GM19238 (cell line): ENCODE measurements around the gene SLC8A1.

Source experiments
- DNase-seq: peaks from one replicate; pipeline ENCODE4 v3.0.0; 2011; ENCODE audit warnings: low spot score; ENCODE audit not compliant: insufficient read length

Gene SLC8A1

GRCh38 chr2:40357667-40358066 is 94.2 kb downstream of the SLC8A1 start:
- DNase-seq = no peak

GRCh38 chr2:40355451-40355850 is 96.4 kb downstream of the SLC8A1 start:
- DNase-seq = no peak

DNA sequence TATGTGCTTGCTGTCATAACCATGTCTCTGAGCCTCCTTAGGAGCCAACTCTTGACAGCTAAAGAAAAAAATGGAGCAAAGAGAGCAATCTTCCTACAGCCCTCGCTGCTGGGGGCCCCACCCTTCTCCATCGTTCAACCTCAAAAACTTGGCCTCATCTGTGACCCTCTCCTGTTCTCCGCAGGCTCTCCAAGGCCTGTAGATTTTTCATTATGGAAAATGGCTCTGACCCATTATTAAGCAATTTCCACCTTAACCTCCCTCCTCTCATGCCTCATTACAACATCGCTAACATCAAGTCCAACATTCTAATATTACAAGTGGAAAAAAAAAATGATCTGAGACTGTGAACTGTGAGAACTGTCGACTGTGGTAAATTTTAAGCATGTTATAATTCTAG is 98.7 kb downstream of the SLC8A1 start:
- DNase-seq = no peak

- DNase-seq = no peak
Observed at GRCh38 chr2:40352703-40353099, 99.2 kb downstream of the SLC8A1 start.

DNA sequence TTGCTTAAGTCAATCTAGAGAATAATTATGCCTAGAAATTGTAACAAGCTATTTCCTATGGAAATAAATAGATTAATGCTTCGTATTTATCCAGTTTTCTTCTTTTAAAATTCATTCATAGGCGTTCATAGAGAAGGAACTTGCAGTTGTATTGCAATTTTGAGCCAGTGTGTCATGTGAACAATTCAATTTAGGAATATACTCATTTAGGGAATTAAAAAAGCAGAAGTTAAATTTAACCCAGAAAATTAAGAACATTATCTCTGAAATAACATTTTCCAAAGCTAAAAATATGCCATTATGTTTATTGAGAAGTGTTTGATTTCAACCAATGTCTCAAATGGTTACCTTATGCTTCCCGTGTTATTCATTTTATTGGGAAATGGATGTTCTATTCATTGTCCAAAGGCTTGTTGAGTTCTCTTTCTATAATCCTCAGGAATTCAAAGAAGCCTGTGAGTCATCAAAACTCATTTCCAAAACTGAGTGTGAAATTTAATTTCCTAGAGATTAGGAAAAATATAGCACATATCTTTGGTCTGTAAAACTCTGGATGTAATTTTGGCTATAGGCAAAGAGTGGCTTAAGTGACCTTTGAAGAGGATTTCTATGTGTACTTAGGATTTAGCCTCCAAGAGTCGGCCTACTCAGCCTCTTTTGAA is 99.7 kb downstream of the SLC8A1 start:
- DNase-seq = no peak

DNA sequence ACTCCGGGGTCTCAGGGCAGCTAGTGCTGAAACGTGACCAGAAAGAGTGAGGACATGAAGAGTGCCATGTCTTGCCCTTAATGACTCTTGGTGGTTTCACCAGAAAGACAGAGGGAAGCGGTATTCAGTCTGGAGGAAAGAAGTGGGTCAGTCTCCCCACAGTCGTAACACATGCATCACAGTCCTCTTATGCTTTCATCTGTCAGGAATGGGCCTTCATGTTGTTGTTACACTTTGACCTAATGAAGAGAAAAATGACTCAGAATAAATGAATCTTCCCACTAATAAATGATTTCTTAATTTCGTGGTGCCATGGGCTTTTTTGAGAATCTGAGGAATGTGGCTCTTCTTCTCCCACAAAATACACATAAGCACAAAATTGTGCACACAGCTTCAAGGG is 103.2 kb downstream of the SLC8A1 start:
- no peak for DNase-seq

DNA sequence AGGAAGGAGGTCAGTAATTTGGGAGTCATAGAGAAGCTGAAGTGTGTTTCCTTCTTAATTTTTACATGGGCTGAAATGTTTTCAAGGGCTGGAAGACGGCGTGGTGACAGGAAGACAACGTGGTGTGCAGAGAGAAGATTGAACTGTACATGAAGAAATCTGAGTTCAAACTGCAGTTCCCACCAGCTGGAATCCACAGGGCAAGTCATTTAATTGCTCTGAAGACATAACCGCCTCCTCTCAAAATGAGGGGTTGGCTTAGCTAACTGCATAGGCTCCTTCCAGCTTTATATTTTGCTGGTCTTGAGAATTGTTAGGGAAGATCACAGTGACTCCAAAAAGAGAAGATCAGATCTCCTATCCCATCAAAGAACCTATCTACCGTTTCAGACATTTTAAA is 103.9 kb downstream of the SLC8A1 start:
- no peak for DNase-seq

DNA sequence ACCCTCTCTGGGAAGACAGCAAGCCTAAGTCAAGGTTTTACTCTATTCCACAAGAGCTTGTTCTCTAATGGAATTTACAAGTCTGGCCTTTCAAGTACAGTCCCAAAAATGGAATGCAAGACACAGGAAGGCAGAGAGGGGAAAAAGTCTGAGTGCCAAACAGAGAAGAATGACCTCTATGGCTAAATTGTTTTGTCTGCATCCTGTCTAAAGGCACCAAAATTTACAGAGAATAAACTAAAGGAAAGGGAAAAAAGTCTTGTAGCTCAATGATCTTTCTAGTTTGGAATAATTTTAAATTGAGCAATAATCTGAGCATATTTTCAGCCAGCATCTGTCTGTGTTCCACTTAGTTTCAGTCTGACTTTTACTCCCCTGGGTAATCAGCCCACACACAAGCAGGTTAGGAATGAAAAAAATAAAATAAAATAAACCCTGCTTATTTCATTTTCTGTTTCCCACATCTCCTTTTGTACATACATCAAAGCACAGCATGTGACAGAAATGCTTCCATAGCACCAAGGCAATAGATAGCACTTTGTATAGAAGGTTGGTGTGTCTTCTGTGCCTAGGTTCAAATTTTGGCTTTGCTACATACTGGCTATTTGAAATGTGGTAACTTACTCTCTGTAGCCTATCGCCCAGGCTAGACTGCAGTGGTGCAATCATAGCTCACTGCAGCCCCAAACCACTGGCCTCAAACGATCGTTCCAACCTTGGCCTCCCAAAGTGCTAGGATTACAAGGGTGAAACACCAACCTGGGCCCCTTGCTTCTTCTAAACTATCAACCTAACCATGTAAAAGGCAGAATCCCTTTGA is 105.1 kb downstream of the SLC8A1 start:
- no peak for DNase-seq

- DNase-seq = no peak
Observed at GRCh38 chr2:40344364-40344763, 107.5 kb downstream of the SLC8A1 start.

GRCh38 chr2:40343902-40344301 is 108.0 kb downstream of the SLC8A1 start:
- no peak for DNase-seq

DNA sequence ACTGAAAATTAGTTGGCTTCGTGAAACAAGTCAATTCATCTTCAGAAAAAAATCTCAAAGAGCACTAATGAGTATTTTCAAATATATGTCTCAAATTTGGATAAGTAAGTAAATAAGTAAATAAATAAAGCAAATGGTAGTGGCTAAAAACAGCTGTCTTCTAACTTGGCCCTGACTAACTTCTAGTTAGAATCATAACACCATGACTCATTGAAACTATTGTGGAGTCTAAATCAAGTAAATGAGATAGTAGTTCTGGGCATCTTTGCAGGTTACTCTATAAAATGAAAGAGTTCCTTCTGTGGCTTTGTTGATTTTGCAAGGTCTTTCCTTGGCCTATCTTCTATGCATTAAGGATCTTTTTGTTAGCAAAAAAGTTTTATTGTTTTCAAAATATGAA is 110.7 kb downstream of the SLC8A1 start:
- DNase-seq = no peak

GRCh38 chr2:40339026-40339425 is 112.9 kb downstream of the SLC8A1 start:
- no peak for DNase-seq

DNA sequence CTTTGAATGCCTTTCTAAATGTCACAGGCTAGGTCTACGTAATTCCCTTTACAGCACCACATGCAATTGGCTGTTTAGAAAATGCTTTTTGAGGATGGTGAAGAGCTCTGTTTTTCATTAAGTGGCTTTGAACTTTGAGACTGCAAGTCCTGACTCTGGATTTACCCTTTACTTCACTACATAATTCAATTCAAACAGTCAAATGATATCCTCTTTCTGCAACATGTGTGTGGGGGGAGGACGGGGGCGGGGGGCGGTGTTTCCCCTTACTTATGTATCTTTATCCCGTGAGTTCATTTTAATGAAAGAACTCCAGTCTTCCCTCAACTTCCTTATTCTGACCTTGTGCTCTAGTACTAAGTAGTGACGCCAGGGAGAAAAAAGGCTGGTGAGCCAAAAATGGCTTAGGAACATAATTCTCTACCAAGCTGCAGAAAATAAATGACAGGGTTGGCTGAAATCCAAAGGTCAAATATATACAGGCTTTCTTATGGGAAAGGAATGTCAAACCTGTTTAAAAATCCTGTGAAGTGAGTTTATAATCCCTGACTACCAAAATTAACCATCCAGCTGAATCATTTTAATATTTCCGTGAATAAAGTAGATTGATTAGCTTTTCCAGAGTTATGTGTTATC is 119.6 kb downstream of the SLC8A1 start:
- DNase-seq = no peak

GRCh38 chr2:40330096-40330495 is 121.8 kb downstream of the SLC8A1 start:
- no peak for DNase-seq

- DNase-seq = no peak
Observed at GRCh38 chr2:40329739-40330030, 122.2 kb downstream of the SLC8A1 start.

DNA sequence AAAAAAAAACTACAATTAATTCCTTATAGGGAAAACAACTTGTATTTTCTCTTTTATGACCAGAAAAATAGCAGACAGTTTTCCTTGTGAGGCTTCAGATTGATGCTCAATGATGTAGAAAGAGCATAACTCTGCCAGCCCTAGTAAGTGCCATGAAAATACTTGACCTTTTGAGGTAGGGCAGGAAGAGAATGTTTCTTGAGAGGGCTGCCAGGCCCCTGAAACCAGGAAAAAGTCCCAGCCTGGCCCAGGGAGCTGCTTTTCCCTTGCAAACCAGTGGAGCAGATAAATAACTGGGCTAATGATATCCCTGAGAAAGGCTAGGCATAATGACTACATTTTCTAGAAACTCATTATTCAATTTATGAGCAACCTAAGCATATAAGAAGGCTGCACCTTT is 126.8 kb downstream of the SLC8A1 start:
- no peak for DNase-seq

DNA sequence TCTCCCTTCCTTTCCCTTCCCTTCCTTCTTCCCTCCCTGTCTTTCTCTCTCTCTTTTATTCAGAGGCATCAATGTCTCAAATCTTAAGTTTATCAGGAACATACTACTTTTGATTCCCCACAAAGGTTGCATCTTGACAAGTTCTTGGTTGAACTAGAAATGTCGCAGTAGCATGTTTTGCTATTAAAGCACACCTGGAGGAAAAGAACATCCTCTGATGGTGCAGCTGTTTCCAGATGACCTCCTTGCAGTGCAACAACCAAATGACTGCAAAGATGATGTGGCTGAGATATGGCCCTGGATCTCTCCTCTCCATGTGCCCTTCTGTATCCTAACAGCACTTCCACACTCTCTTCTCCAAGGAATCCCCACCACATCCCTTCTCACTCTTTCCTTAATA is 127.2 kb downstream of the SLC8A1 start:
- no peak for DNase-seq

DNA sequence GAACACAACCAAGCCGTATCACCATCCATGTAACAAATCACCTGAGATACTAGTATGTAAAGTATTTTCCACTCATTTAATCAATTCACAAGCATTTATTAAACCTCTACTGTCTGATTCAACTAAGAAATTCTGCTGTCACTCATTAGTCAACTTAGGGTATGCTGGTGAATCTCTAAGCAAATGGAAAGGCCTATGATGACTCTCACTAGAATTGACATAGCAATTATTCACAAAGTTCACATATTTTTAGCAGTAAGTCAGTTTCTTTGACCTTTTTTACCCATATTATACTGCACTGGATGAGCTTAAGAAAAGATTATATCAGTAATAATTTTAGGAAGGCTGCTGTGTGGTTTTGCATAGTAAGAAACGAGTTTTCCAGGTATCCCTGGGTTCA is 130.1 kb downstream of the SLC8A1 start:
- DNase-seq = no peak

GRCh38 chr2:40321016-40321623 is 130.8 kb downstream of the SLC8A1 start:
- no peak for DNase-seq

DNA sequence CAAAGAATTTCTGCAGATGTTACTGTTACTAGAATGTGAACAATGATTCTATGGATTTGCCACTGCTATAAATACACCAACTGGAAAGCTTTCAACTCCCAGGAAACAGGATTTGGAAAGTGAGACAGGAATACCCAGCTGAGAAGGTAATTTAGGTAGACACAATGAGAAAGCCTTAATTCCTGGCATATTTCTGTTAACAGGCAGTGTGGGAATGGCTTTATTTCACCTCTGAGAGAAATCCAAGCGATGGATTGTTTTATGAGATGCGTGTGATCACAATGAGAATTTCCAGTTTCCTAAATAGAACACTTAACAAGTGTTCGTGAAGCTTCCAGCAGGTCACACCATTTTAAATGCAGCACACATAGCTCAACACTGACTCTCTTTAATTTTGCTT is 133.0 kb downstream of the SLC8A1 start:
- no peak for DNase-seq

GRCh38 chr2:40317761-40318160 is 134.1 kb downstream of the SLC8A1 start:
- DNase-seq = no peak

- DNase-seq = no peak
Observed at GRCh38 chr2:40317046-40317445, 134.8 kb downstream of the SLC8A1 start.
